ENCODE results near the gene ILDR2. TPM values are rescaled to one million over a fixed set of nuclear protein-coding genes. Genes with fewer than 3 reads are reported as not detected.
A peak's percentile ranks its signal among the peaks of the same experiment; 100 is the strongest.

ILDR2 gene, protein sequence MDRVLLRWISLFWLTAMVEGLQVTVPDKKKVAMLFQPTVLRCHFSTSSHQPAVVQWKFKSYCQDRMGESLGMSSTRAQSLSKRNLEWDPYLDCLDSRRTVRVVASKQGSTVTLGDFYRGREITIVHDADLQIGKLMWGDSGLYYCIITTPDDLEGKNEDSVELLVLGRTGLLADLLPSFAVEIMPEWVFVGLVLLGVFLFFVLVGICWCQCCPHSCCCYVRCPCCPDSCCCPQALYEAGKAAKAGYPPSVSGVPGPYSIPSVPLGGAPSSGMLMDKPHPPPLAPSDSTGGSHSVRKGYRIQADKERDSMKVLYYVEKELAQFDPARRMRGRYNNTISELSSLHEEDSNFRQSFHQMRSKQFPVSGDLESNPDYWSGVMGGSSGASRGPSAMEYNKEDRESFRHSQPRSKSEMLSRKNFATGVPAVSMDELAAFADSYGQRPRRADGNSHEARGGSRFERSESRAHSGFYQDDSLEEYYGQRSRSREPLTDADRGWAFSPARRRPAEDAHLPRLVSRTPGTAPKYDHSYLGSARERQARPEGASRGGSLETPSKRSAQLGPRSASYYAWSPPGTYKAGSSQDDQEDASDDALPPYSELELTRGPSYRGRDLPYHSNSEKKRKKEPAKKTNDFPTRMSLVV
- total RNA-seq: under 1 TPM; 0.42 to 0.66 TPM
- polyA plus RNA-seq: not detected
- long read RNA-seq, donor 1: 0 reads
- long read RNA-seq, donor 2, partial matches to known transcripts: 0 of 1 reads
- long read RNA-seq, donor 2, other reads (novel, unspliced or antisense): 1 of 1 reads

DNA sequence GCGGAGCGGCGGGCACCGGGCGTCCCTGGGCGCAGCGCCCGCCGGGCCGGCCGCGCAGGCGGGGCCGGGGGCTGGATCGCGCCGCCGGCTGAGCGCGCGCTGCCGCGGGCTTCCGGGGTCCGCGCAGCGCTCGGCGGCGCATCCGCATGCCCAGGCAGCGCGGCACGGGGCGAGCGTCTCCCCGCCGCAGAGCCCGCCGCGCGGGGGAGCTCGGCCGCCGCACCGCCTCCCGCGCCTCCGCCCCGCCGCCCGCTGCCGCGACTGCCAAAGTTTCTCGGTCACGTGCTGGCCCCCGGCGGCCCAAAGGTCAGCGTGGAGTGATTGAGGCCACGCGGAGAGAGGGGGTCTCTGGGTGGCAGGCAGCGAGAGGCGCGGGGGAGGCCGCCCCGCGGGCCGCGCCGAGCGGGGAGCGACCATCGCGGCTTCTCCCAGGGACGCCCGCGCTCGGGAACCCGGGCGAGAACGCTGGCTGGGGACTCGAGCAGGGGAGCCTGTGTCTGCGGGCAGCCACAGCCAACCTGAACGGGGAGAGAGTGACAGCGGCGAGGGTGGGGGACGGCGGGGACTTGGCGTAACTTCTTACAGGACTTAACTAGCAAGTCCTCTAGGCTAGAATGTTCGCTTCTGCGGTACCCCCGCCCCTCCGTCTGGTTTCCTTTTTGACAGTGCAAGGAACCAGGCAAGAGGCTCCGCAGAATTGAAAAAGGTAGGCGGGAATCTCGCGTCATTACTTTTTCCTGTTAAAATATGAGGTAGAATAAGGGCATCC is at the start of gene ILDR2:
Gene ILDR2, minus strand, starts transcription at position 180 of the 769 bp plus-strand sequence. CDS start 272 bp downstream, outside the sequence.
- WGBS, 2 donors: 1% methylated on average over 48 to 97 of the region's 97 CpGs
- DNase-seq (peak; percentile 53 to 86), ATAC-seq (ENCODE audit: low FRiP score) (peak; percentile 64)
- Histone ChIP-seq H3K27me3 (ENCODE audit: control insufficient read depth in 1 of 2, insufficient read depth in 2 of 2, low read length in 1 of 2) (no peaks in the 10 kb centered on the region), H3K9me3 (ENCODE audit: control insufficient read depth, low read length) (no peaks in the 10 kb centered on the region), H3K4me3 (ENCODE audit: low read length in 2 of 2) (peak within 1 kb of the TSS; percentile 90 to 98), H3K4me1 (ENCODE audit: control insufficient read depth in 1 of 2, insufficient read depth in 2 of 2, low read length in 2 of 2) (no peaks in the 10 kb centered on the region), H3K36me3 (ENCODE audit: control insufficient read depth in 1 of 2, insufficient read depth in 2 of 2, low read length in 1 of 2) (no peaks in the 10 kb centered on the region), H3K27ac (ENCODE audit: low read depth in 1 of 2, low read length in 2 of 2) (no peak within 1 kb of the TSS)
- intact Hi-C loops (cut with DNase I): loop anchor here in 1 of 2 donors (5.0 to 10.0 kb wide), 2 partner anchors 79 to 138 kb away; partner anchors contain the start of gene POGK

DNA sequence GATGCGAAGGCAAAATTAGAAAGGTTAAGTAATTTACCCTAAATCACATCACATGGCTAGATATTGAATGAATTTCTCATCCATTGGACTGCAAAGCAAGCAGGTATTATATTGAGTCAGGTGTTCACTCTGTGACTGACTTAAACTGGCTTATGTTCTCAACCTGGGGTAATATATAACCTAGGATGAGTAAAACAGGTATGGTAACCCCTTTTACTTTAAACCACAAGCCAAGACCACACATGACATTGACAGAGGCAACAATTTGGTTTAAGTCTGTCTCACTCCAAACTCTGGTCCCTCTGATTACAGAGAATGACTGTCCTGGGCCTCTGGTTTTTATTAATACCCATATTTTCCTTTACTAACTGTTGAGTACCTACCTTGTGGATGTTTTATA is 47.0 kb upstream of the ILDR2 start:
- WGBS, 2 donors: 77 to 84% methylated on average over 1 of the region's 1 CpG
- DNase-seq (no peak), ATAC-seq (ENCODE audit: low FRiP score) (no peak)
- Histone ChIP-seq H3K27me3 (ENCODE audit: control insufficient read depth in 1 of 2, insufficient read depth in 2 of 2, low read length in 1 of 2) (peaks cover 0 to 2% of the 10 kb centered on the region in 2 donors), H3K36me3 (ENCODE audit: control insufficient read depth in 1 of 2, insufficient read depth in 2 of 2, low read length in 1 of 2) (no peaks in the 10 kb centered on the region), H3K27ac (ENCODE audit: low read depth in 1 of 2, low read length in 2 of 2) (no peak overlapping the region), H3K4me3 (ENCODE audit: low read length in 2 of 2) (no peak overlapping the region), H3K9me3 (ENCODE audit: control insufficient read depth, low read length) (no peaks in the 10 kb centered on the region), H3K4me1 (ENCODE audit: control insufficient read depth in 1 of 2, insufficient read depth in 2 of 2, low read length in 2 of 2) (no peaks in the 10 kb centered on the region)
- intact Hi-C loops (cut with DNase I): no loop called here

DNA sequence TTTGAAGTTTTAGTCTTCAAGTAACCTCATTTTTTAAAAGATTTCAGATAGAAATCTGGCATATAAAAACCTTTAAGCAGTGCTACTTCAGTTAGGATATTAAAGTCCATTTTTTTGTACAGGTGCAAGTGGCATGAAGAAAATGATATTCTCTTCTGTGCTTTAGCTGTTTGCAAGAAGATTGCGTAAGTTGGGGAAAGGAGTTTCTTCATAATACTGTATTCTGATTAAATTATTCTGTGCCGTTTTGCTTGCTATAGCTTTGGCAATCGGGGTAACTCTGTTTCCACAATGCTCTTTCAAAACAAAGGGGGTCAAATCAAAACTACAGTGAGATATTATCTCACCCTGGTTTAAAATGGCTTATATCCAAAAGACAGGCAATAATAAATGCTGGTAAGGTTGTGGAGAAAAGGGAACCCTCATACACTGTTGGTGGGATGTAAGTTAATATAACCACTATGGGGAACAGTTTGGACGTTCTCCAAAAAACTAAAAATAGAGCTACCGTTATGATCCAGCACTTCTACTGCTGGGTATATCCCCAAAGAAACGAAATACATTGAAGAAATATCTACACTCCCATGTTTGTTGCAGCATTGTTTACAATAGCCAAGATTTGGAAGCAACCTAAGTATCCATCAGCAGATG is 40.9 kb upstream of the ILDR2 start:
- DNase-seq: no peak
- 31 to 36% methylated on average over 6 of the region's 6 CpGs for WGBS, 2 donors
- no peaks in the 10 kb centered on the region for H3K9me3 ChIP-seq (ENCODE audit: control insufficient read depth, low read length)
- H3K36me3 ChIP-seq (ENCODE audit: control insufficient read depth in 1 of 2, insufficient read depth in 2 of 2, low read length in 1 of 2): no peaks in the 10 kb centered on the region
- no peak overlapping the region for H3K27ac ChIP-seq (ENCODE audit: low read depth in 1 of 2, low read length in 2 of 2)
- intact Hi-C loops (cut with DNase I): no loop called here
- H3K4me3 ChIP-seq (ENCODE audit: low read length in 2 of 2): no peak overlapping the region
- no peaks in the 10 kb centered on the region for H3K4me1 ChIP-seq (ENCODE audit: control insufficient read depth in 1 of 2, insufficient read depth in 2 of 2, low read length in 2 of 2)
- no peak for ATAC-seq (ENCODE audit: low FRiP score)
- peaks cover 0 to 2% of the 10 kb centered on the region in 2 donors for H3K27me3 ChIP-seq (ENCODE audit: control insufficient read depth in 1 of 2, insufficient read depth in 2 of 2, low read length in 1 of 2)

DNA sequence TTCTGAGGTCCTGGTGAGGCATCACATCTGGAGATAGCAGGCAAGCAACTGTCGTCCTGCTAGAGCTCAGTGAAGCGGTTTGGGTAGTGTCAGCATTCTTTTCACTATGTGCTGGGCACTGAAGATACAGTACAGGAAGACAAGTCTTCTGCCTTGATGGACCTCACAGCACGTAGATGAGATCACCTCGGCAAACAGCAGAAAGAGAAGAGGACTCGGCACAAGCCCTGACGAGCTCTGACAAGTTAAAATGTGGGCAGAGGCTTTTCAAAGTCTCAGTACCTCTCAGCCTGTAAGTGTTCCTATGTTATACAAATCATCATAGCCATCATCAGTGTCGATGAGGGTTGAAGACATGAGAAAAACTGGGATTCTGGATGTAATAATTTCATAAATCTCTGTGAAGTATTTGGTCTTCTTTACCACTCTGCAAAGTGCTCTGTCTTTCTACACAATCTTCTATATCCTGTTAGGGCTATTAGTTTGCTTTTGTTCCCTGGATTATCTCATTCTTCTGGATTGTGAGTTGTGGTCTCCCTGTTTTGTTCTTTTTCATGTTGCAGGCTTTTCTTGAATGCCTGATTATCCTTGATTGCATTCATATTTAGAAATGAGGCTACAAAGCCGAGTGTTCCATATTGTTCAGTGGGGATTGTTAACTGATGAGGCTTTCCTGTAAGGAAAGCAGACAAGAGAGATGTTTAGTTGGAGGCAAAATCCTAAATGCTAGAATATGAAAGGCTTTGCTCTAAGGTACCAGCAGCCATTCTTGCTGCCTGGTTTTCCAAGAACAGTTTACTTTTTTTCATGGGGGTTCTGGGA is 38.0 kb upstream of the ILDR2 start:
- ATAC-seq (ENCODE audit: low FRiP score): no peak
- WGBS, 2 donors: 74 to 75% methylated on average over 8 of the region's 8 CpGs
- intact Hi-C loops (cut with DNase I): no loop called here

DNA sequence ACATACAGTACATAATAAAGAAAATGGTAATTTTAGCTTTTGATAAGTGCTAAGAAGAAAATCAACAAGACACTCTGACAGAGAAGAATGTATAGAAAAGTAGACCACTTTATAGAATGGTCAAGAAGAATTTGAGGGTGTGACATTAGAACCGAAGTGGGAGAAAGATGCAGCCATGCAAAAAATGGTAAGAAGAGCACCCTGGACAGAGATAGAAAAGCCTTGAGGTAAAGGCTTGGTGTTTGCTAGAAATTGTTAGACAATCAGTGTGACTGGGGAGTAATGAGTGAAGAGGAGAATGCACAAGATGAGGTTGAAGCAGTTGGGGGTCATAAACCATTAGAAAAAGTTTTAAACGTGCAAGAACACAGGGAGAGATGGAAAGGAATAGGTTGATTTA is 37.2 kb upstream of the ILDR2 start:
- H3K4me3 ChIP-seq (ENCODE audit: low read length in 2 of 2): no peak overlapping the region
- DNase-seq (no peak), ATAC-seq (ENCODE audit: low FRiP score) (no peak)
- 64 to 72% methylated on average over 2 of the region's 2 CpGs for WGBS, 2 donors
- H3K36me3 ChIP-seq (ENCODE audit: control insufficient read depth in 1 of 2, insufficient read depth in 2 of 2, low read length in 1 of 2): no peaks in the 10 kb centered on the region
- H3K9me3 ChIP-seq (ENCODE audit: control insufficient read depth, low read length): no peaks in the 10 kb centered on the region
- intact Hi-C loops (cut with DNase I): no loop called here
- H3K4me1 ChIP-seq (ENCODE audit: control insufficient read depth in 1 of 2, insufficient read depth in 2 of 2, low read length in 2 of 2): no peaks in the 10 kb centered on the region
- H3K27ac ChIP-seq (ENCODE audit: low read depth in 1 of 2, low read length in 2 of 2): no peak overlapping the region
- peaks cover 0 to 2% of the 10 kb centered on the region in 2 donors for H3K27me3 ChIP-seq (ENCODE audit: control insufficient read depth in 1 of 2, insufficient read depth in 2 of 2, low read length in 1 of 2)

More for the DNA sequence above, 38.0 kb upstream of the ILDR2 start:
- no peak for DNase-seq
- peaks cover 0 to 2% of the 10 kb centered on the region in 2 donors for H3K27me3 ChIP-seq (ENCODE audit: control insufficient read depth in 1 of 2, insufficient read depth in 2 of 2, low read length in 1 of 2)
- H3K9me3 ChIP-seq (ENCODE audit: control insufficient read depth, low read length): no peaks in the 10 kb centered on the region
- no peaks in the 10 kb centered on the region for H3K4me1 ChIP-seq (ENCODE audit: control insufficient read depth in 1 of 2, insufficient read depth in 2 of 2, low read length in 2 of 2)
- no peak overlapping the region for H3K27ac ChIP-seq (ENCODE audit: low read depth in 1 of 2, low read length in 2 of 2)
- H3K4me3 ChIP-seq (ENCODE audit: low read length in 2 of 2): no peak overlapping the region
- H3K36me3 ChIP-seq (ENCODE audit: control insufficient read depth in 1 of 2, insufficient read depth in 2 of 2, low read length in 1 of 2): no peaks in the 10 kb centered on the region

DNA sequence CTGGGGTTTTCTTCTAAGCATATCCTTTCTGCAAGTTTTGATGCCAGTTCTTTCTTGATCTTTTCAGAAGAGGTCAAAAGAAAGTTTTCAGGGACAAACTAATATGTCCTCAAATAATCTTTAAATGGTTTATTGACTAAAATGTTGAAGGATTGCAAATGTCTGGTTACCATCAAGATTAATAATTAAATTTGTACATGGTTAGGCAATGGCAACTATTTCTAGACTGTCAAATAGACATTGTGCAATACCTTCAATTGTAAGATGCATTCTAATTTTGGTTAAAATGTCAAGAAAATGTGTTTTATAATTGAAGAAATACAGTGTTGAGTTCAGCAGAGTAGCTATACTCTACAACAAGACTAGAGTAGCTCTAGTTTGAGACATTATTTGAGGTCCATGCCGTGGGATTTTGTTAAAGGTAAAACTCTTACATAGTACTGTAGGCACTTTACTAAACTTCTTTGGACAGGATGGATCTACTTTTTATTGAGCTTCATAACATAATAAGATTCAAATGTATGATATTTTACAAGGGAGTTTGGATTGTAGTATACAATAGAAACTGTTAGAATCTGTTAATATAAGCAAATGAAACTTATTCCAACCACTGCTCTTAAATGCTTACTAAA is 36.3 kb upstream of the ILDR2 start:
- intact Hi-C loops (cut with DNase I): no loop called here
- Histone ChIP-seq H3K9me3 (ENCODE audit: control insufficient read depth, low read length) (no peaks in the 10 kb centered on the region), H3K4me3 (ENCODE audit: low read length in 2 of 2) (no peak overlapping the region), H3K27me3 (ENCODE audit: control insufficient read depth in 1 of 2, insufficient read depth in 2 of 2, low read length in 1 of 2) (peaks cover 0 to 2% of the 10 kb centered on the region in 2 donors), H3K27ac (ENCODE audit: low read depth in 1 of 2, low read length in 2 of 2) (no peak overlapping the region), H3K36me3 (ENCODE audit: control insufficient read depth in 1 of 2, insufficient read depth in 2 of 2, low read length in 1 of 2) (no peaks in the 10 kb centered on the region), H3K4me1 (ENCODE audit: control insufficient read depth in 1 of 2, insufficient read depth in 2 of 2, low read length in 2 of 2) (no peaks in the 10 kb centered on the region)
- 86 to 95% methylated on average over 1 of the region's 1 CpG for WGBS, 2 donors
- DNase-seq (no peak), ATAC-seq (ENCODE audit: low FRiP score) (no peak)

DNA sequence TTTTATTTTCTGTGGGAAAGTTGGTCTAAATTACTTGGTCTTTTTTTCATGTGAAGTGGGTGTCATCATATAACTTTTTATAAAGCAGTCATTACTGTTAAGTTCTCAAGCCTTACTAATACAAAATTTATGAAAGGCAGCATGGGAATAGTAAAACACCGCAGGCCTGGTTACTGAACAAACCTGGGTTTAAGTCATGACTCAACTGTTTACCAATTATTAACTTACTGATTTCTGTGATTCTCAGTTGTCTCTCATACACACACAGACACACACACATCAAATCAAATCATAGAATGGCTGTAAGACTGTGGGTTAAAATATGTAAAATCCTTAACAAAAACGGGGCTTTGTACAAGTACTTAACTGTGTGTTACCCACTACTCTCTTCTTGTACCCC is 28.4 kb upstream of the ILDR2 start:
- no peaks in the 10 kb centered on the region for H3K4me1 ChIP-seq (ENCODE audit: control insufficient read depth in 1 of 2, insufficient read depth in 2 of 2, low read length in 2 of 2)
- no peaks in the 10 kb centered on the region for H3K36me3 ChIP-seq (ENCODE audit: control insufficient read depth in 1 of 2, insufficient read depth in 2 of 2, low read length in 1 of 2)
- intact Hi-C loops (cut with DNase I): no loop called here
- DNase-seq (no peak), ATAC-seq (ENCODE audit: low FRiP score) (no peak)
- no peaks in the 10 kb centered on the region for H3K9me3 ChIP-seq (ENCODE audit: control insufficient read depth, low read length)
- WGBS, 2 donors: 69 to 75% methylated on average over 2 of the region's 2 CpGs
- H3K27ac ChIP-seq (ENCODE audit: low read depth in 1 of 2, low read length in 2 of 2): no peak overlapping the region
- H3K27me3 ChIP-seq (ENCODE audit: control insufficient read depth in 1 of 2, insufficient read depth in 2 of 2, low read length in 1 of 2): no peaks in the 10 kb centered on the region
- H3K4me3 ChIP-seq (ENCODE audit: low read length in 2 of 2): no peak overlapping the region
